ENCODE measurements around the gene ZNF830. TPM values are rescaled to one million over a fixed set of nuclear protein-coding genes. Genes with fewer than 3 reads are reported as not detected.

ZNF830 gene
- total and polyA plus RNA-seq, 10 of the 15 experiments (the other 5 are each of a cell fraction or from before 2014, with no cell fraction given), result 9.7 to 18.5 (median 15.1) TPM

- TF ChIP-seq ATF3 (IDR thresholded peaks at IDR 0.05; ENCODE audit: borderline replicate concordance, extremely low read depth, low read depth, low read length) (peak; percentile 51; the same call in 1 of the 2 replicates), SRF (IDR thresholded peaks at IDR 0.05; ENCODE audit: low read depth in 2 of 2, low read length in 2 of 2) (0 out of 4 replicates have a peak, but pooled peaks of 1 of the 2 experiments have one; percentile 3), SP1 (IDR thresholded peaks at IDR 0.05; ENCODE audit: low read depth, low read length) (peak; percentile 13), MYB (IDR thresholded peaks at IDR 0.05; ENCODE audit: borderline replicate concordance, low read depth, low read length) (no peak), MEF2A (IDR thresholded peaks at IDR 0.05; ENCODE audit: insufficient read depth, low read depth, low read length) (0 out of 2 replicates have a peak, but pooled peaks have one; percentile 2), SMAD5 (IDR thresholded peaks at IDR 0.05; ENCODE audit: low read depth) (peak; percentile 48; the same call in 1 of the 2 replicates), YBX1 (IDR thresholded peaks at IDR 0.05) (no peak), ETV6 (conservative IDR thresholded peaks at IDR 0.05 in 1 of 2, IDR thresholded peaks at IDR 0.05 in 1 of 2; ENCODE audit: borderline replicate concordance in 1 of 2, low read depth in 1 of 2) (no peak), BACH1 (IDR thresholded peaks at IDR 0.05; ENCODE audit: borderline replicate concordance) (0 out of 2 replicates have a peak, but pooled peaks have one; percentile 93), RELA (IDR thresholded peaks at IDR 0.05; ENCODE audit: borderline replicate concordance, partially characterized antibody) (peak; percentile 69), RAD21 (IDR thresholded peaks at IDR 0.05; ENCODE audit: insufficient read depth, low read depth, low read length) (no peak), NR2F1 (conservative IDR thresholded peaks at IDR 0.05) (no peak), IRF4 (IDR thresholded peaks at IDR 0.05; ENCODE audit: low read depth, low read length) (0 out of 2 replicates have a peak, but pooled peaks have one; percentile 11), HDAC2 (IDR thresholded peaks at IDR 0.05) (no peak), POLR2A (IDR thresholded peaks at IDR 0.05; ENCODE audit: low read depth, low read length) (peak; percentile 79), POLR2AphosphoS5 (IDR thresholded peaks at IDR 0.05; ENCODE audit: low read length) (peak; percentile 67; the same call in 1 of the 2 replicates), ZBTB33 (IDR thresholded peaks at IDR 0.05) (no peak), POU2F2 (IDR thresholded peaks at IDR 0.05; ENCODE audit: borderline replicate concordance, low read depth, low read length) (peak; percentile 71; the same call in 1 of the 3 replicates), EGR1 (IDR thresholded peaks at IDR 0.05; ENCODE audit: borderline replicate concordance in 1 of 2, low read depth in 2 of 2, low read length in 2 of 2) (peak in 1 of 2 experiments; percentile 87; a peak in 2 of 3 replicates), JUND (IDR thresholded peaks at IDR 0.05; ENCODE audit: low read depth, low read length) (no peak), SMAD1 (IDR thresholded peaks at IDR 0.05; ENCODE audit: low read depth, partially characterized antibody) (no peak), CREB1 (IDR thresholded peaks at IDR 0.05; ENCODE audit: low read depth) (no peak; the same call in 1 of the 2 replicates)
Measured at GRCh38 chr17:34980353-34980680, 19.0 kb downstream of the ZNF830 start, which contains the start of gene LIG3 (continued).
